Retinal pigment epithelial cell (primary cell): Measurements from ENCODE around the gene CHST10.

Experiments
- DNase-seq: peaks from one replicate; pipeline ENCODE4 v3.0.0-alpha.2; 2010; ENCODE audit warnings: low read depth
- H3K4me3 ChIP-seq: 2 replicates; pipeline ENCODE4 v1.5.1; 2011; ENCODE audit warnings: mild to moderate bottlenecking, low read length, control low read depth, moderate library complexity
- CTCF ChIP-seq: conservative IDR thresholded peaks from 2 replicates; pipeline ENCODE4 v1.5.1; 2011; ENCODE audit warnings: low read depth, low read length, control low read depth, inconsistent platforms

Gene CHST10

GRCh38 chr2:100388703-100389102 lies 28.8 kb downstream of the CHST10 start:
- no peak for DNase-seq
- H3K4me3 ChIP-seq: no peak overlapping the region
- no peak for TF ChIP-seq CTCF

GRCh38 chr2:100383954-100384353 lies 33.5 kb downstream of the CHST10 start:
- H3K4me3 ChIP-seq: no peak overlapping the region
- no peak for DNase-seq
- no peak for TF ChIP-seq CTCF

GRCh38 chr2:100383306-100383705 lies 34.2 kb downstream of the CHST10 start:
- no peak overlapping the region for H3K4me3 ChIP-seq
- no peak for TF ChIP-seq CTCF
- no peak for DNase-seq

GRCh38 chr2:100381240-100381639 lies 36.2 kb downstream of the CHST10 start:
- H3K4me3 ChIP-seq: no peak overlapping the region
- TF ChIP-seq CTCF: peak; percentile 97
- peak; percentile 22 for DNase-seq

- no peak for DNase-seq
- H3K4me3 ChIP-seq: no peak overlapping the region
- TF ChIP-seq CTCF: no peak
Observed at GRCh38 chr2:100380681-100381080, 36.8 kb downstream of the CHST10 start.

GRCh38 chr2:100376836-100377235 lies 40.6 kb downstream of the CHST10 start:
- no peak overlapping the region for H3K4me3 ChIP-seq
- no peak for TF ChIP-seq CTCF
- no peak for DNase-seq

GRCh38 chr2:100367163-100367562 lies 50.3 kb downstream of the CHST10 start:
- no peak for TF ChIP-seq CTCF
- no peak overlapping the region for H3K4me3 ChIP-seq
- no peak for DNase-seq
